GM23248 (cell line): ENCODE measurements around the gene SDR42E2.
"Not testable (repeated sequence)": the region's sequence is repeated elsewhere in the genome, so short reads cannot be mapped to it uniquely, and the experiment has no call there.

Source experiments
- EZH2 ChIP-seq: fragments of 200-600 bp; sonication (generic); IDR thresholded peaks from 2 replicates; pipeline ENCODE4 v1.6.1; 2018; ENCODE audit warnings: antibody characterized with exemption, mild to moderate bottlenecking; ENCODE audit not compliant: insufficient read depth, poor library complexity, severe bottlenecking
- EZH2phosphoT487 ChIP-seq: fragments of 200-600 bp; sonication (generic); IDR thresholded peaks from 2 replicates; pipeline ENCODE4 v1.6.1; 2018; ENCODE audit warnings: antibody characterized with exemption, moderate library complexity, mild to moderate bottlenecking, low read depth; ENCODE audit not compliant: insufficient read depth

GRCh38 chr16:22128537-22128936, 33.8 kb upstream of the SDR42E2 start:
- TF ChIP-seq EZH2phosphoT487, EZH2: not testable (repeated sequence)
